Activated CD8-positive, alpha-beta memory T cell treated with anti-CD3 and anti-CD28 coated beads, Interleukin-2, amount 50 U/mL, for 24 hours (primary cell): Measurements from ENCODE around the gene MRPL28.
"Not testable (repeated sequence)": the region's sequence is repeated elsewhere in the genome, so short reads cannot be mapped to it uniquely, and the experiment has no call there.

Experiments
- DNase-seq: peaks from one replicate; pipeline ENCODE4 v3.0.0-alpha.2; 2020; ENCODE audit errors: extremely low read depth

MRPL28 gene

DNA sequence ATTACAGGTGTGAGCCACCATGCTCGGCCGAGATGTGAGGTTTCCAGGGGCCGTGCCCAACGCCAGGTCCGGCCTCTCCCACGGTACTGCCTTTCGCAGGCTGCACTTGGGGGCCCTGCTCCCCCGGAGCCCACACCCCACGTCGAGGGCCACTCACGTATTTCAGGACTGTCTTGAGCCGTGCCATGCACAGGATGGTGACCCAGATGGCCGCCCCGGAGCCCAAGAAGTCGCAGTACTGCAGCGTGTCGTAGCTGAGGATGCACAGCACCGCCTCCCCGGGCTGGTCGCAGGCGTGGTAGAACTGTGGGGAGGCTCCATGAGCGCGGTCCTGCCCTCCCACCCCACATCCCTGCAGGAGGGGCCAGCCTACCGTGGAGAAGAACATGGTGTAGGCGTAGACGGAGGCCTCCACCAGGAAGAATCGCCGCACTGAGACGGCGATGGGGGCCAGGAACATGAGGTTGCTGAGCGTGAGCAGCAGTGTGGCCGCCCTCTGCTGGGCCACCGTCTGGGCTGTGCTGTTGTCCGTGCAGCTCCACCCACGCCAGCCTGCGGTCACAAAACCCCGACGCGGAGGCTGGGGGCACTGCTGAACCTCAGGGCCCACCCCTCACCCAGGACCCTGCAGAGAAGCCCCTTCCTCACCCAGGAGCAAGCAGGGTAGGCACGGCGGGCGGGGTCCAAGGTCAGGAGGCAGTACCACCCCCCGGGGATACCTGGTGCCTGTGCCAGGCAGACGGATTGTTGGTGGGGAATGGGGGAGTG, 3.7 kb upstream of the MRPL28 start:
- no peak for DNase-seq

DNA sequence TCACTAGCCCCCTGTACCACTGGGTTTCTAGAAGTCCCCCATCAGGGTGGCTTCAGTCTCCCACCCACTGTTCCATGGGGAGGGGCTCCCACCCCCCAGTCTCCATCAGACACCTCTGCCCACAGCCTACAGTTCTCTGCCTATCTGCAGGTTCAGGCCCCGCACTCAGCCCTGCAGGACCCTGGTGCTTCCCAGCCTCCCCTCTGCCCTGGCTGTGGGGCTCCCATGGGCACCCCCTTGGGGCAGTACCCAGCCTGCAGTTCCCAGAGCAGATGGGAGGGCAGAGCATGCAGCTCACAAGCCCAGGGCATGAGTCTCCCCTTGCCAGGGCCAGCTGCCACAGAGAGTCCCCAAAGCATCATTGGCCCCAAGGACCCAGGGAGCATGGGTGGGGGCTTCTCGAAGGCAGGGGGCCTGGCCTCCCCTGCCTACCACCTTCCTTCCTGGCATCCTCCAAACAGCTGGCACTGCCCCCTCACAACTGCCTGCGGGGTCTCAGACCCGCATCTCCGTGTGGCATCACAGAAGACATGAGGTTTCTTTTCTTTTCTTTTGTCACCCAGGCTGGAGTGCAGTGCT, 2.8 kb upstream of the MRPL28 start:
- no peak for DNase-seq

DNA sequence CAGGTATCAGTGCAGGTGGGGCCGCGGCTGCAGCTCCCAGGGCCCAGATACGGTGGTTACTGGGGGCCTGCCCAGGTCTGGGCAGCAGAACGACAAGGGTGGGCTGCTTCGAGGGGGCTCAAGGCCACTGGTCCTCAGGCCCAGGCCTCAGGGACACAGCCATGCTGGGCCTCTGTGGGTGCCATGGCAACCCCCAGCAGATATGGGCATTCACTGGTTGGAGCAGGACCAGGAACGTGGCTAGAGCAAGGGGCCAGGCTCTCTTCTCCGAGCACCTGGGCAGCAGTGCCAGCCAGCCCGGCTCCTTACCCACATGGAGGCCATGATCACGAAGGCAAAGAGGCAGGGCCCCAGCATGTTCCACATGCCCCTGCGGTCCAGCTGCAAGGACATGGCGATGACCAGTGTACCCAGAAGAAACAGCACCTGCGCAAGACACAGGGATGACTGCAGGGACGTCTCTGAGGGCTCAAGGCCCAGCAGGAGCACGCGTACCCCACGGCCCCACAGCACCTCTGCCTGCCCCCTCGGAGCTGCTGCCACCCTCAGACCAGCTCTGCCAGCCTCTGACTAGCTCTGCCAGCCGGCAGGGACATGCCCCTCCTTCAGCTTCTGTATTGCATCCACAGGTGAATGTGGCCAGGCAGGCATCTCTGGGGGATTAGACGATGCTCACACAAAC, 2.1 kb upstream of the MRPL28 start:
- no peak for DNase-seq

DNA sequence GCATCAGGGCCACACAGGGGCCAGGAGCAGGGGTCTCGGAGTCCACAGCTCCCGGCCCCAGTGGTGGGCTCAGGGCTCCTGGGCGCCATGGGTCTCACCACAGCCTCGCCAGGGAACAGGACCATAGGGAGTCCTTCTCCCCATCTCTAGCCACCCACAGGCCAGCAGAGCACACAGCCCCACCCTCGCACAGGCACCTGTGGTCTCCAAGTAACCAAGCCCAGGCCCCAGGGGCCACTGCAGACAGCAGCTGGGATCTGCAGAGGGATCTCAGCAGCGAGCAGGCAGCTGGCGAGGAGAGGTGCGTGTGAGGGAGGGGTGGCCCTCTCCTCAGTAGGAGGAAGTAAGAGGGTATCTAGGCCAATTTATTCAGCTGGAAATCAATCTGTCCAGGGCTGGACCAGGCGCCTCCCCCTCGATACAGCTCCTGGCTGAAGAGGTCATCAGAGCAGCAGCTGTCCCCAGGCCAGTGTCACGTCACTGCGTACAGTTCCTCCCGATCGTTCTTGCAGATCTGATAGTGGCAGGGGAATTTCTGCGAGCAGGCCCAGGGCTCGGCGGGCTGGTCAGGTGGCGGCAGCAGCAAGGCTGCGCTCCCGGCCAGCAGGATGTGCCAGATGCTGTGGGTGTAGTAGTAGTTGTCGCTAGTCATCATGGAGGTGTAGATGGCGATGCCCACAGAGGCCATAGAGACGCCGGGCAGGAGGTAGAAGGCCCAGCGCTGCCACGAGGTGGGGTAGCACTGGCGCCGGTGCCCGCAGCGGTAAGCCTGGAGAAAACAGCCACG, 1.4 kb upstream of the MRPL28 start:
- no peak for DNase-seq

DNA sequence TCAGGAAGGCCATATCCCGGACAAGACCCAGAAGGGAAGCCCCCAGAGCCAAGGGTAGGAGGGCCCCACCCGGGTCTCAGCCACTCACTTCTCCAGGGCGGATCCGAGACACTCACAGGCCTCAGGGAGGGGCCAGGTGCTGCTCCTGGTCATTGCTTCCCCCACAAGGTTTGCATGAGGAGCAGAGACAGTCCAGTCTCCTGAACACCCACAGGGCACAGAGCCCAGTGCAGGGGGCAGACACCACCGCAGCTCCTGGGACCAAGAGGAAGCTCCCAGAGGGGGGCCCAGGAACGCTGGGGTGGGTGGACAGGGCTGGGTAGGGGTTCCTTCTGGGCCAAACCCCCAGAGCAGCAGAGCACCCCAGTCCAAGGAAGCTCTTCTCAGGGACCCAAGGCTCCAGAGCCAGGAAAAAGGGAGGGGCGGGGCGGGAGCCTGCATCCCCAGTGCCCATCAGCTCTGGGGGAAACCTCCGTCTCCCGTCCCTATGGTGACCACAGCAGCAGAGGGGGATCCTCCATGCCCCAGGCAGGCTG, 709 bp upstream of the MRPL28 start:
- no peak for DNase-seq

DNA sequence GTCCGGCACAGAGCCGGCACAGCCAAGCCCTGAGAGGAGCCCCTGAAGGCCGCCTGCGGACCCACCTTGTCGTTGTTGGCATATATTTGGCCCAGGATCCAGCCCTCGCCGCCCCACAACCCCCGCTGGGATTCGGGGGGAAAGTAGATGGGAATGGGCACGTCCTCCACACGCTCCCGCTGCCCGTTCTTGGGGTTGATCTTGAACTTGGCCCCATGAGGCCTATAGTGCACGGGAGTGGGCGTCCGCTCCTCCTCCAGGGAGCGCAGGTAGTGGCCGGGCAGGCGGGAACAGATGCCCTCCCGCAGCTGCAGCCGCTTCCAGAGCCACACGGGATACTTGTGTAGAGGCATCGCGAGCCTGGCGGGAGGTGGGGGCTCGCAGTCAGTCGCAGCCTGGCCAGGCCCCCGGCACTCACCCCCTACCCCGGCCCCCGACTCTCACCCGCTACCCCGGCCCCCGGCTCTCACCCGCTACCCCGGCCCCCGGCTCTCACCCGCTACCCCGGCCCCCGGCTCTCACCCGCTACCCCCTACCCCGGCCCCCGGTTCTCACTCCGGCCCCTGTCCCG, 387 bp downstream of the MRPL28 start:
- DNase-seq = no peak

DNA sequence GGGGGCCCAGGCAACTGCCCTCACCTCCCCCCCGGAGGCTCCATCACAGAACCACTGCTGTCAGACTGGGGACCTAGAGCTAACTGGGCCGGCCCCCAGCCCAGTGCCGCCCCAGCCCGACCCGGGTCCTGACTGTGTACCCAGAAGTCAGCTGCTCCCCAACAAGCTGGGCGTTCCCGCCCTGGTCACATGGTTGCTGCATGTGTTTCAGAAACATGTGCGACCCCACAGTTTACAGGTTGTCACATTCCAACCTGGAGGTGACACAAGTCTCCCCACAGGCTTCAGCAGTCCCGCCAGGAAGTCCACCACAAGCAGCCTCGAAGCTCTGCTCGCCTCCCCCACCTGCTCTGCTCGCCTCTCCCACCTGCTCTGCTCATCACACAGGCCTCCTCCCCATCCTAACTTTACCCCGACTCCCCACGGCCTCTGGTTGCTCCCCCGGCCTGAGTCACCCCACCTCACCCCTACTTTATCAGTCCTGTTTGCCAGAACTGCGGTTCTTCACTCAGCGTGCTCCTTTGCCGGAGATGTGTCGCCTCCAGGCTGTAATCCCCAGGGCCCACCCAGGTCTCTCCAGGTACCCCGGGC, 968 bp downstream of the MRPL28 start:
- no peak for DNase-seq

DNA sequence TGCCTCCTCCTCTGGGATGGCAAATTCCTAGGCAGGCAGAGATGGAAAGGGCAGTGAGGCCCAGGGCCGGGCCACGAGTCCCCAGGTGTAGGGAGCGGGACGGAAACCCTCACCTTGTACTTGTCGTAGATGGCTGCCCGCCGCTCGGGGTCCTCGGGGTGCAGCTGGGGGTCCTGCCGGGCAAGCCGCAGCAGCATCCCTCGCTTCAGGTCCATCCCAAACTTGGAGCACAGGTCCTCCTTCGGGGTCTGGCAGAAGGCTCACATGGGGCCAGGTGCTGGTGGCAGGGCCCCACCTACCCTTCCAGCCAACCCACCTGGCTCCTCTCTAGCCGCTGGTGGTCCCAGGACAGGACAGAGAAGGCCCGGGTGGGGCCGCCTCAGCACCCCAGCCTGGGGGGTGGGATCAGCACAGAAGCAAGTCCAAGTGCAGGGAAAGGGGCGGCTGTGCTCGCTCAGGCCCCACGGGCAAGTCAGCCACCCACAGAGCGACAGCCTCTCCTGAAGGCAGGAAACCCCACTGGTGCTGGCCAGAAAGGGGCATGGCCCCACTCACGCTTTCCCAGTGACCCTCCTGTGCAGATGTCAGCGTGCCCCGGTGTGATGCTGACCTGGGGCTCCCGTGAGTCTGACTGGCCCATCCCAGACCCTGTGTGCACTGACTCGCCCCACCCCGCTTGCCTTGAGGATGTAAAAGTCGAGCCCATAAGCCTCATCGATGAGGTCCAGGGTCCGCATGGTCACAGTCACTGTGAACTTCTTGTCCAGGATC, 1.8 kb downstream of the MRPL28 start:
- no peak for DNase-seq

DNA sequence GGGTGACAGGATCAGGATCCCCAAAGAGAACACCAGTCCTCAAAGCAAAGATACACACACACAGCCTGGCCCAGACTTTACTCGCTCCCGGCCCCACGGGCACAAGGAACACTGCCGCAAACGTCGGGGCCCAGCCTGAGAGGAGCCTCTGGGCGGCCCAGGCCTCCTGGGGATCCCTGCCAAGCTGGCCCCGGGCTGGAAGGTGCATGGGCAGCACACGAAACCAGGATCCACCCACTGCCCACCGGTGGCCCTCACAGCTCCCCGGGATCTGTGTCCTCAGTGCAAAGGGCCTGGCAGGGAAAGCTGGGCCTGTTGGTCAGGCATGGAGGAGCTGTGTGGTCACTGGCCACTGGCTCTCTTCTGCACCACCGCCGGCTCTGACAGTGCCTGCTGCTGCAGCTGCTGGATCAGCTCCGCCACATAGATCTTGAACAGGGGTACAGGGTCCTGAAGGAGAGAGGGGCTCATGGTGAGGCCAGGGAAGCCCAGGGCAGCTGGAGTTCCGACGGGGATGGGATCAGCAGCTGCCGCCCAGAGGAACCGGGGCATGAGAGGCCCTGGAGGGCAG, 2.9 kb downstream of the MRPL28 start:
- DNase-seq = no peak

DNA sequence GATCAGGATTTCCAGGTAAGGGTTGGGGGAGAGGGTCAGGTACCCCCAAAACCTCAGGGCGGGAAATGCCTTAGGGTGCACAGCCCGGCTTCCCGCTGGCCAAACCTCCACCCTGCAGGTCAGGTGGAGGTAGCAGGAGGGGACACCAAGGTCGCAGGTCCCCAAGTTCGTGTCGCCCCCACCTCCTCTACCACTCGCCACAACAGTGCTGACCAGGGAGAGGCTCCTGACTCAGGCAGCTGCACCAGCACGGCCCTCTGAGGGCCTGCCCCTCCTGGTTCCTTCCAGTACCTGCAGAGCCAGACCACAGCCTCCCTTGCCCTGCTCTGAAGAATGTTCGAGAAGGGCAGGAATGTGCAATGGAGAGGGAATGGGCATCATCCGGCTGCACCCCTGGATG, 3.9 kb downstream of the MRPL28 start:
- no peak for DNase-seq

DNA sequence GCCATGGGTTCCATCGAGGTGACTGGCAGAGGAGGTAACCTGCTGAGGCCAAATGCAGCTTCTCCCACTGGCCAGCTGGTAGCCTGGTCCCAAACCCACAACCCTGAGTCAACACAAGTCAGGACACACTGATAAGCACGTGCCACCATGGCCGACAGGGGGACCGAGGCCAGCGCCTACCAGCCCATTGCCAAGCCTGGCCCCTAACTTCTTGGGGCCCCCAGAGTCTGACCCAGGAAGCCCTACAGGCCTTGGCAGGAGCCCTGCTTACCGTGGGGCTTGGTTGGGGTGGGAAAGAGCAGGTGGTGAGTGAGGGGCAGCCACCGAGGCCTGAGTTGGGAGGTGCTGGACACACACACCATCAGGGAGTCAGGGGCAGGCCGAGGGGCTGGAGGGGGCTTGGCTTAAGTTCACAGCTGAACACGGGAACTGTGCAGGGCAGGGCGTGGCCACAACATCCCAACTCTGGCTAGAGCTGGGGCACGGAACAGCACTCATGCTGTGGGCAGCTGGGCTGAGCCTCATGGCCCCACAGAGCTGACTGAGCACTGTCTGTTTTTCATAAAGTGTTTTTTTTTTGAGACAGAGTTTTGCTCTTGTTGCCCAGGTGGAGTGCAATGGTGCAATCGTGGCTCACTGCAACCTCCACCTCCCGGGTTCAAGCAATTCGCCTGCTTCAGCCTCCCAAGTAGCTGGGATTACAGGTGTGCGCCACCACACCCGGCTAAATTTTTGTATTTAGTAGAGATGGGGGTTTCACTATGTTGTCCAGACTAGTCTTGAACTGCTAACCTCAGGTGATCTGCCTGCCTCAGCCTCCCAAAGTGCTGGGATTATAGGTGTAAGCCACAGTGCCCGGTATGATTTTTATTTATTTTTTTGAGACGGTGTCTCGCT, 5.5 kb downstream of the MRPL28 start:
- DNase-seq = no peak

DNA sequence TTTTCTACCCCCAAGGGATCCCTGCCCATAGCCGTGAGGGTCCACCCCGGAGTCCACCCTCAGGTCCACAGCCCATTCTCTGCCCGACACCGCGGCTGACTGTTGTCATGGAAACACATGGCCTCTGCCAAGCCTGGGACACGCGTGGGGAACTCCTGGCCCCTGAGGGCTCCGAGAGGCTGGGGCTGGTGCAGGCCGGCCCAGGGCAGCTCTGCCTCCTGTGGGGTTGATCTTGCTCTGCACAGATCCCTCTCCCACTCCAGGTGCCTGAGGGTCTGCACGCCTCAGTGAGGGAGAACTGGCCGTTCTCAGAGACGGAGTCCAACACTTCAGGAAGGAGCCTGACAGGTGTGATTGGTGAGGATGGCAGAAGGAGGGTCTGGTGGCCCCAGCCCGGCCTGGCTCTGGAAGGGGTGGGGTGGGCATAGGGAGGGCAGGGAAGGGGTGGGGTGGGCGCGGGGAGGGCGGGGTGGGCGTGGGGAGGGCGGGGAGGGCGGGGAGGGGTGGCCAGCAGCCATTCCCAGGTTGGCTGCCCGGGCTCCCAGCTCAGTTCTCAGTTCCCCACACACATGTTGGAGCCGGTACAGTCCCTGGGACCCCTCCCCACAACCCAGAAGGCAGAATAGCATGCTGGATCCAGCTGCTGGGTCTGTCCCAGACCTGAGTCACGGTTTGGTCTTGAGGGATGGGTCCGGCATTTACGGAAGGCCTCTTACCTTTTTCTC, 6.4 kb downstream of the MRPL28 start:
- DNase-seq = no peak

DNA sequence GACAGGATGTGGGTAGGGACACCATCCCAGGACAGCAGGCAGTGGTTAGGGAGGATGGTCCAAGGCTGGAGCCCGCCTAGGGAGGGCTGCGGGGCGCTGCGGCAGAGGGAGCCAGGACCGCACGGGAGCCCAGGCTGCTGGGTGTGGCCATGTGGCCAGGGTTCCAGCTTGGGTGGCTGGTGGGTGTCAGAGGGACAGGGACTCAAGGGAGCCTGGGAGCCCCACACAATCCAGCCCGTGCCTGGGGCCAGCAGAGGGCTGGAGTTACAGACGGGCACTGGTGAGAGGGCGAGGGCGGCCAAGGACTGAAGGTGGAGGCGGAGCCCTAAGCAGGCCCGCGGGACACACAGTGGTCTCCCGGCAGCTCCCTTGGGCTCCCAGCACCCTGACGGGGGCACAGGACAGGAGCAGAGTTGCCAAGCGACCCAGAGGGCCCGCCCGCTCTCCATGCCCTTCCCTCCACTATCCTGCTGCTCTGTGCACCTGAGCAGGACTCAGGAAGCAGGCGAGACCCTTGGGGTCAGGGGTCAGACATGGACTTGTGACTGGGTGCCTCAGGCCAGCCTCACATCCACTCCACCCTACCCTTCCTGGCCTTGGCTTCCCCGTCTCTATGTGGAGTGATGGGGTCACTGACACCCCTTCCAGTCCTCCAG, 7.1 kb downstream of the MRPL28 start:
- no peak for DNase-seq

DNA sequence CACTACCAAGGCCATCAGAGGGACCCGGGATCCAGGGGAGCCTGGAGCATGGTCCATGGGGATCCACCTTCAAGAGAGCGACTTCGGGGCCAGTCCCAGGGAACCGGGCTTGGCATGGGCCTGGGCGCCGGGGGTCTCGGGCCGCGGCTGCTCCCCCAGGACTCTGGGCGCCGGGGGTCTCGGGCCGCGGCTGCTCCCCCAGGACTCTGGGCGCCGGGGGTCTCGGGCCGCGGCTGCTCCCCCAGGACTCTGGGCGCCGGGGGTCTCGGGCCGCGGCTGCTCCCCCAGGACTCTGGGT, 7.7 kb downstream of the MRPL28 start:
- DNase-seq = not testable (repeated sequence)

DNA sequence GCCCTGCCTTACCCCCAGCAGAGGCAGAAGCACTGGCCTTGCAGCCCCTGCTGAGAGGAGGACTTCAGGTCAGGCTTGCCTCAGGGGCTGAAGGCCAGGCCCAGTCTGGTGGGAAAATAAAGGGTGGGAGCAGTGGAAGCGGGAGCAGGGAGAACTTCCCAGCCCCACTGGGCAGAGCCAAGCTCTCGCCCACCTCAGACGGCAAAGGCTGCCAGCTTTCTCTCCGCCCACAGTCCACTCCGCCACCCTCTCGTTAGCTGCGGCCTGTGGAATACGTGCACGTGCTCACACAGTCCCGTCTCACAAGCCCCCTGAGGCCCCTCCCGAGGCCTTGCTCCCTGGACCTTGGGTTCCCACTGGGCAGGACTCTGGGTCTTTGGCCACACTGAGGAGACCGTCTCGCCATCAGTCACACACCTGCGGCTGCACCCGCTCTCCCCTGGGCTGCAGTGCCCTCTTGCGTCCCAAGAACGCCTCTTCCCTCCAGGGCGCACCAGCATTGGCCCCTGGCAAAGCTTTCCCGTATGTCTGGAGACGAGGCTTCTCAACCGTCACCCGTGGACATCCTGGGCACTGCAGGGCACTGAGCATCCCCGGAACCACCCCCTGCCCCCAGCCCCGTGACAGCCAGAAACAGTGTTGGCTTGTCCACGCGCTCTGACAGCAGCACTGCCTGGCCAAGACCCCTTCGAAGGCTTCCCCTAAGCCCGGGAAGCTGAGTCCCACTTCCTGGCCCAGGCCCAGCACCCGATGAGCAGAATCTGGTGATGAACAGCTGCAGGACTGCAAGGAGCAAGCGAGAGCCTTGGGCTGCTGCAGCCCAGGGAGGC, 8.3 kb downstream of the MRPL28 start:
- DNase-seq = no peak

DNA sequence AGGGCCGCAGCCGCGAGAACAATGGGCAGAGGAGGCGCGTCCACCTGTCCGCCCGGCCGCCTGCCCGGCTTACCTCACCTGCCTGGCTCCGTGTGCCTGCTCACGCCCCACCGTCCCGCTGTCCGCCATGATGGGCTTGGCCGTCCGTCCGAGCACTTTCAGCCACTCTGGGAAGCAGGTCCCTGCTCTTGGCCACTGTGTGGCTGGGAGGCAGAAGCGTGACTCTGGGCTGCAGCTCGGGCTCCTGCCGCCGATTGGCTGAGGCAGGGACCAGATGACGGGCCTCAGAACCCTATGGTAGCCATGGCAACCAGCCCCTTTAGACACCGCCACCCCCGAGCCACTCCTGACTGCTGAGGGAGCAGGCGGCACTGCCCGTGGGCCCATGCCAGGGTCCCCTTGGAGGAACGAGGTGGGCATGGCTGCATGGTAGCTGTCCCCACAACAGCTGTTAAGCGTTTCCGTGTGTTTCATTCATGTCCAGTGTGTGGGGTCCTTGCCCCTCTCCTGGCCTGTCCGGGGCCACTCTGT, 8.9 kb downstream of the MRPL28 start:
- no peak for DNase-seq

DNA sequence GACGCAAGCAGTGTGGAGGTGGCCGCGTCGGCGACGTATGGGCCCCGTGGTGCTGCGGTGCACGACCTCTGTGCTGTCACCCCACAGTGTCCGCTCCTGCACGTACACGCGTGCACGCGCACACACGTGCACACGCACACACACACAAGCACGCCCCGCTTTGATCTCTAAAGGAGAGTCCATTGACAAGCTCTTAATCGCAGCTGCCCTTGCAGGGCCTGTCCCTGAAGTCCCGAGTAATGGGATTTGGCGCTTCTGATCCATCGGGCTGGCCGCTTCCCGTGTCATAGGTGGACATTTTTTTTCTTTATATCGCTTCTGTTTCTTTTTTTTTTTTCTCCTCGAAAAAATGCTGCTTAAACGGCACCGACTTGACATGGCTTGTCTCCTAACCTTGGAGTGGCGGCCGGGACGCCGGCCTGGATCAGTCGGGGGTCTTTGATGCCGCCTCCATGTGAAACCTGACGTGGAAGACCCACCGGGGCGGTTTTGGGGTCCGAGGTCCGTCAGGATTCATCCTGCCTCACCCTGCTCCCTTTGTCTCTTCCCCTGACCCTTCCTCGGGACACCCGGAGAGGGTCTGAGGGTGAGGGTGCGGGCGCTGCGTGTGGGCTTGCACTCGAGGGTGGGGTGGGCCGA, 9.5 kb downstream of the MRPL28 start:
- DNase-seq = no peak
